AG04449 (cell line): ENCODE results near the gene PNPLA5.

Source experiments
- CTCF ChIA-PET: fragments of 350-600 bp; formaldehyde crosslinking; extraction: SDS; loops from one replicate; lab custom pipeline; 2021; ENCODE audit warnings: antibody characterized with exemption; lab: Yijun Ruan, JAX
- POLR2A ChIA-PET: fragments of 400-600, 350-600 bp; formaldehyde crosslinking; extraction: SDS; loops from one replicate; lab custom pipeline; 2020; ENCODE audit warnings: antibody characterized with exemption, inconsistent platforms; lab: Yijun Ruan, JAX
- DNase-seq: peaks from one replicate; pipeline ENCODE4 v3.0.0-alpha.2; 2010; ENCODE audit warnings: low read depth, low spot score
- H3K4me3 ChIP-seq: 2 replicates; pipeline ENCODE4 v1.5.1; 2011; ENCODE audit warnings: low read depth, mild to moderate bottlenecking, control low read depth, low read length
- TF ChIP-seq, protein P1 (sequence below): IDR thresholded peaks from one replicate; pipeline ENCODE4 v1.5.1; 2011; ENCODE audit warnings: mild to moderate bottlenecking, moderate library complexity, low read length, control low read depth, inconsistent platforms; ENCODE audit not compliant: insufficient read depth; ENCODE audit errors: missing control alignments

The PNPLA5 gene

DNA sequence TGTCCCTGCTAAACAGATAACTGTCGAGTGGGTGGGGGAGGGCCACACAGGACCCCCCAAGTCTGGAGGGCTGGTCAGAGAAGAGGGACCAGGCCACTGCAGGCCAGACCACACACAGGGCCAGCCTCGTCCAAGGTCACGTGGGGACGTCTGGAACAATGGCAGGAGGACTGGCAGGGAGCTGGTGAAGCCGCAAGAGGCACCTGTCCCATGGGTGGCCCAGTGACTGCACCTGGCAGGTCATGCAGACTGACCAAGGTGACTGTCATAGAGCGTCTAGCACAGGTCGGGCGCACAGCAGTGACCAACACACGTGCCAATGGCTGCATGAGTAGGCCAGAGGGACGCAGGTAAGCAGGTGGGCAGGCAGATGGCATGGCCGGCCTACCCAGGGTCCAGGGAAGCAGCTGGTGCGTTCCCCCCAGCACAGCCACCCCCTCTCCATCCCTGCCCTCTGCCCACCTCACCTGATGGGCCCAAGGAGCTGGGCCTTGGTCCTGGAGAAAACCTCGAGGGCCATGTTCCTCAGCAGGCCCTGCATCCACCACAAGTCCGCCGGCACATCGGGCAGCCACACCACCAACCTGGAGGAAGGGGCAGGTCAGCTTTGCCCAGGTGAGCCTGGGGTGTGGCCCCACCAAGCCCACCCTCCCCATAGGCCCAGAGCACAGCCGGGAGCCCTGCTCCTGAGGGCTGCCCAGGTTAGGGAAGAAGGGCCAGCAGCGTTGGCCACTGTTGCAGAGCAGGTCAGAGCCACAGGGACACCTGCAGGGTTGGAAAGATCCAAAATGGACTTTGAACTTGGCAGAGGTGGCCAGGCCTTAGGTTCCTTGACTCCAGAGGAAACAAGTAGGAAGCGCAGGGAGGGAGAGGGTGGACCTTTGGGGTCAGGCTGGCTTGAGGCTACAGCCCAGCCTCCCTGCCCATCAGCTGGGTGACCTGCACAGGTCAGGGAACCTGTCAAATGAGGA is 10.4 kb downstream of the PNPLA5 start:
- TF ChIP-seq, protein P1, sequence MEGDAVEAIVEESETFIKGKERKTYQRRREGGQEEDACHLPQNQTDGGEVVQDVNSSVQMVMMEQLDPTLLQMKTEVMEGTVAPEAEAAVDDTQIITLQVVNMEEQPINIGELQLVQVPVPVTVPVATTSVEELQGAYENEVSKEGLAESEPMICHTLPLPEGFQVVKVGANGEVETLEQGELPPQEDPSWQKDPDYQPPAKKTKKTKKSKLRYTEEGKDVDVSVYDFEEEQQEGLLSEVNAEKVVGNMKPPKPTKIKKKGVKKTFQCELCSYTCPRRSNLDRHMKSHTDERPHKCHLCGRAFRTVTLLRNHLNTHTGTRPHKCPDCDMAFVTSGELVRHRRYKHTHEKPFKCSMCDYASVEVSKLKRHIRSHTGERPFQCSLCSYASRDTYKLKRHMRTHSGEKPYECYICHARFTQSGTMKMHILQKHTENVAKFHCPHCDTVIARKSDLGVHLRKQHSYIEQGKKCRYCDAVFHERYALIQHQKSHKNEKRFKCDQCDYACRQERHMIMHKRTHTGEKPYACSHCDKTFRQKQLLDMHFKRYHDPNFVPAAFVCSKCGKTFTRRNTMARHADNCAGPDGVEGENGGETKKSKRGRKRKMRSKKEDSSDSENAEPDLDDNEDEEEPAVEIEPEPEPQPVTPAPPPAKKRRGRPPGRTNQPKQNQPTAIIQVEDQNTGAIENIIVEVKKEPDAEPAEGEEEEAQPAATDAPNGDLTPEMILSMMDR: no peak
- CTCF ChIA-PET: interaction anchor here (1.4 to 4.9 kb wide), 3 partner anchors 13 to 65 kb away, joined by 4 to 48 read pairs (median 33); no protein-coding TSS in a partner anchor
- H3K4me3 ChIP-seq: no peak overlapping the region
- POLR2A ChIA-PET: interaction anchor here (0.7 kb wide), 1 partner anchor 329 kb away, joined by 3 read pairs; no protein-coding TSS in a partner anchor
- DNase-seq: no peak

DNA sequence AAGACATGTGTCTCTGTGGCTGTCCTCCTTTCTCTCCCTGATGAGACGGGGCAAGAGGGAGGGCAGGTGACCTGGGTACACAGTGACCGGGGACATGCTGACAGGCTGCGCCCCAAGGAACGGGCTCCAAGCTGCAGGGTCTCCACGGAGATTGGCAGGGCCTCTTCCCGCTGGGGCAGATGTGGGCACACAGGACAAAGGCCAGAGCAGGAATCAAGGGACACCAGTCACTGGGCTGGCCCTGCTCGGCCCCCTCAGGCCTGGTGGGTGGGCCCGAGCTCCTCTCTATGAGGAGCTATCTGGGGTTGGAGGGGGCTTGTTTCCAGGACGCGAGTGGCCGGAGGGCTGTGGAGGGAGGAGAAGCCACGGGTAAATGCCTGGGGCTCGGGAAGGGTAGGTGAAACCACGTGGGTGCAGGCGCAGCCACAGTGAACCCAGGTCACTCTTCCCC is 11.2 kb downstream of the PNPLA5 start:
- ChIA-PET POLR2A (interaction anchor here (0.7 kb wide), 1 partner anchor 328 kb away, joined by 3 read pairs; no protein-coding TSS in a partner anchor), CTCF (interaction anchor here (1.4 kb wide), 1 partner anchor 65 kb away, joined by 4 read pairs; no protein-coding TSS in a partner anchor)
- DNase-seq: no peak
- TF ChIP-seq, protein P1: no peak
- no peak overlapping the region for H3K4me3 ChIP-seq

DNA sequence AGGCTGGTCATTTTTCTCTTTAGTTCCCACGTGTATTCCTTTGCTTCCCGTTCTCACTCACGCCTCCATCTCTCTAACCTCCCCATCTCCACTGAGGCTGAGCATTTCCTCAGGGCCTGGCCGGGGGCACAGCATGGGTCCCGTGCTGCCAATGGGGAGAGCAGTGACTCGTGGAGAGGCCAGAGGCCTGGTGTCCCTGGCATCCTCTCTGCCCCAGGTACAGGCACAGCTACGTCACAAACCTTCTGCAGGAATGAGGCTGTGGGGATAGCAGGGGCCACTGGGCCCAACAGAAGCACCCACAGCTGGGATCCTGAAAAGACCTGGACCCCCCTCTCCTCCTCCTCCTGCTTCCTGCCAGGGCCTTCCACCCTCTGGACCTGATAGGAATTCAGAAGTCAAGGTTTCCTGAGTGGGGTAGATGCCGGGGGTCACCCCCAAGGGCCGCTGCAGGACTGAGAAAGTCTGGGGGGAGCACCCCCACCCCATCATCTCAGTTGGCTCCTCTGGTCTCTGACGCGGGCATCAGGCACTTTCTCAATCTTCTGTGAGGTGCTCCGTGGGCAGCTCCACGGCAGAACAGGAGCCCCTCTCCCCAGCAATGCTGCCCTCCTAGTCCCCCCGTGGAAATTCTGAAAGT is 11.8 kb downstream of the PNPLA5 start:
- TF ChIP-seq, protein P1: no peak
- CTCF ChIA-PET: interaction anchor here (1.1 to 1.4 kb wide), 2 partner anchors 65 to 66 kb away, joined by 4 read pairs; no protein-coding TSS in a partner anchor
- POLR2A ChIA-PET: interaction anchor here (0.7 kb wide), 1 partner anchor 328 kb away, joined by 3 read pairs; no protein-coding TSS in a partner anchor
- H3K4me3 ChIP-seq: no peak overlapping the region
- DNase-seq: no peak

- no peak for DNase-seq
- H3K4me3 ChIP-seq: no peak overlapping the region
- TF ChIP-seq, protein P1: no peak
- ChIA-PET CTCF (interaction anchor here (1.1 kb wide), 1 partner anchor 66 kb away, joined by 4 read pairs; no protein-coding TSS in a partner anchor), POLR2A (no interaction called here)
These were observed 12.8 kb downstream of the PNPLA5 start for GRCh38 chr22:43878831-43879550.

DNA sequence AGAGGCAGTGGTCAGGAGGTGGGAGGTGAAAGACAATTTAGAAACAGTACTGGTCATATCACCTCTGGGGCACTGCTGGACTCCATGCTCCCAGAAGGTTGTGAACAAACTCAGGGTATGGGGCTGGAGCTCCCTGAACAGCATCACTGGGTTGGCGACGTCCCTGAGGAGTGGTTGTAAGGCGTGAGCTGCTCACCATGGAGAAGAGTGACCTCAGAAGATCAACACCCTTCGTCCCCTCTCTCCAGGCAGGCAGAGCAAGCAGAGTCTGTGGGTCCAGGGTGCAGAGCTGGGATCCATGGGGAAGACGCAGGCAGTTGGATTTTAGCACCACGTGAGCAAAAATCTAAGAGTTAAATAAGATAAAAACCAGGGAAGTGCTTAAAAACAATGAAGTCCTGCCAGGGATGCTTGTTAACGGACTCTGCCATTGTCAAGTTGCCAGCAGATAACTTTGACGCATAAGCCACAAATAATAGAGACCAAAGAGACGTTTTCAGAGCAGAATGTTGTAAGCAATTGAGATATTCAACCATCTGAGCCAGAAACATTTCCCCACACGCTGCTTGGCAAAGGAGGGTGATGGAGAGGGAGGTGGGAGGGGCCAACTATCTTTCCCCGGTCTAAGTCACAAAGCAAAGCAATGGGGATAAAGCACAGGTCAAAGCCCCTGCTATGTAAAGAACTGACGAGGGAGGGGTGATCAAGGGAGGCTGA is 13.6 kb downstream of the PNPLA5 start:
- POLR2A ChIA-PET: no interaction called here
- no peak overlapping the region for H3K4me3 ChIP-seq
- no peak for DNase-seq
- TF ChIP-seq, protein P1: no peak
- CTCF ChIA-PET: interaction anchor here (1.1 to 2.7 kb wide), 3 partner anchors 10 to 67 kb away, joined by 3 to 8 read pairs (median 4); no protein-coding TSS in a partner anchor
